GM18498 (cell line): ENCODE measurements around the gene AIP.

Experiments used
- ATAC-seq: cut with Tn5 transposase; IDR thresholded peaks from one replicate; pipeline ENCODE4 v1.9.1; 2021; ENCODE audit warnings: mild to moderate bottlenecking, moderate library complexity; ENCODE audit not compliant: unreplicated experiment

Gene AIP

GRCh38 chr11:67525275-67525976 lies 42.6 kb downstream of the AIP start:
- ATAC-seq: no peak

GRCh38 chr11:67528376-67528775 lies 45.5 kb downstream of the AIP start:
- ATAC-seq: no peak

- no peak for ATAC-seq
Observed at GRCh38 chr11:67530282-67530592, 47.4 kb downstream of the AIP start.

GRCh38 chr11:67532889-67533288 lies 50.1 kb downstream of the AIP start:
- no peak for ATAC-seq

- no peak for ATAC-seq
Observed at GRCh38 chr11:67534070-67534679, 51.3 kb downstream of the AIP start.

GRCh38 chr11:67535561-67535960 lies 52.7 kb downstream of the AIP start:
- ATAC-seq: no peak

- no peak for ATAC-seq
Observed at GRCh38 chr11:67538306-67538705, 55.5 kb downstream of the AIP start.

- no peak for ATAC-seq
Observed at GRCh38 chr11:67538823-67539505, 56.1 kb downstream of the AIP start.

- no peak for ATAC-seq
Observed at GRCh38 chr11:67539550-67539949, 56.7 kb downstream of the AIP start.
